Duodenal mucosa (tissue), 2 donors: ENCODE measurements around the gene PHC1.

Experiments used
- H3K27ac ChIP-seq: one replicate; pipeline ENCODE4 v1.7.0; 2013; ENCODE audit warnings: low read depth, low read length
- H3K27me3 ChIP-seq, 2 donors: one replicate each; pipeline ENCODE4 v1.7.0; 2013; ENCODE audit warnings: low read length in 2 of 2, control low read depth in 1 of 2; ENCODE audit not compliant: insufficient read depth in 2 of 2, control insufficient read depth in 1 of 2
- H3K36me3 ChIP-seq, 2 donors: one replicate each; pipeline ENCODE4 v1.7.0; 2013; ENCODE audit warnings: low read length in 2 of 2, control low read depth in 1 of 2; ENCODE audit not compliant: insufficient read depth in 2 of 2, control insufficient read depth in 1 of 2
- H3K4me1 ChIP-seq, 2 donors: one replicate each; pipeline ENCODE4 v1.7.0; 2013; ENCODE audit warnings: low read length in 2 of 2, control low read depth in 1 of 2; ENCODE audit not compliant: insufficient read depth in 2 of 2, control insufficient read depth in 1 of 2
- H3K4me3 ChIP-seq, 2 donors: one replicate each; pipeline ENCODE4 v1.7.0; 2013; ENCODE audit warnings: low read length in 2 of 2, low read depth in 1 of 2
- H3K9ac ChIP-seq, 2 donors: one replicate each; pipeline ENCODE4 v1.7.0; 2013; ENCODE audit warnings: low read length in 2 of 2, low read depth in 1 of 2
- H3K9me3 ChIP-seq, 2 donors: one replicate each; pipeline ENCODE4 v1.7.0; 2013; ENCODE audit warnings: low read length in 2 of 2, control low read depth in 1 of 2; ENCODE audit not compliant: control insufficient read depth in 1 of 2

PHC1 gene

GRCh38 chr12:8948701-8949341 lies 34.5 kb downstream of the PHC1 start:
- peak overlapping the region; percentile 97 for H3K27ac ChIP-seq
- H3K9ac ChIP-seq = peak overlapping the region; percentile 81 to 88
- no peaks in the 10 kb centered on the region for H3K9me3 ChIP-seq
- H3K27me3 ChIP-seq = no peaks in the 10 kb centered on the region
- peak overlapping the region; percentile 81 to 93 for H3K4me3 ChIP-seq
- H3K4me1 ChIP-seq = peaks cover 12 to 14% of the 10 kb centered on the region in 2 donors
- H3K36me3 ChIP-seq = peaks cover 14 to 23% of the 10 kb centered on the region in 2 donors

- Histone ChIP-seq H3K9ac (peak within 1 kb of the TSS; percentile 81 to 88), H3K27me3 (no peaks in the 10 kb centered on the region), H3K36me3 (peaks cover 8 to 15% of the 10 kb centered on the region in 2 donors), H3K4me3 (peak within 1 kb of the TSS; percentile 81 to 93), H3K27ac (peak within 1 kb of the TSS; percentile 97), H3K4me1 (peaks cover 12 to 14% of the 10 kb centered on the region in 2 donors), H3K9me3 (no peaks in the 10 kb centered on the region)
Measured at GRCh38 chr12:8949342-8950220, 35.3 kb downstream of the PHC1 start, which contains the start of gene M6PR. TSS of gene M6PR (minus strand) at chr12:8949645. CDS start at chr12:8946404, 3,241 bp downstream.

- peaks cover 12 to 14% of the 10 kb centered on the region in 2 donors for H3K4me1 ChIP-seq
Measured at GRCh38 chr12:8950221-8950527, 35.9 kb downstream of the PHC1 start.

GRCh38 chr12:8950702-8951478 lies 36.6 kb downstream of the PHC1 start:
- Histone ChIP-seq H3K27ac (peak overlapping the region; percentile 97), H3K9ac (peak overlapping the region; percentile 81 to 88), H3K4me1 (peaks cover 12 to 14% of the 10 kb centered on the region in 2 donors), H3K27me3 (no peaks in the 10 kb centered on the region), H3K9me3 (no peaks in the 10 kb centered on the region), H3K36me3 (peaks cover 0 to 3% of the 10 kb centered on the region in 2 donors), H3K4me3 (peak overlapping the region; percentile 81 to 93)

More at GRCh38 chr12:8950221-8950527, 35.9 kb downstream of the PHC1 start:
- Histone ChIP-seq H3K27ac (peak overlapping the region; percentile 97), H3K9me3 (no peaks in the 10 kb centered on the region), H3K27me3 (no peaks in the 10 kb centered on the region), H3K9ac (peak overlapping the region; percentile 81 to 88), H3K36me3 (peaks cover 4 to 10% of the 10 kb centered on the region in 2 donors), H3K4me3 (peak overlapping the region; percentile 81 to 93)

- no peaks in the 10 kb centered on the region for H3K27me3 ChIP-seq
- H3K4me3 ChIP-seq = no peak overlapping the region
- H3K9ac ChIP-seq = no peak overlapping the region
- no peaks in the 10 kb centered on the region for H3K36me3 ChIP-seq
- no peak overlapping the region for H3K27ac ChIP-seq
- H3K4me1 ChIP-seq = peaks cover 12 to 14% of the 10 kb centered on the region in 2 donors
- no peaks in the 10 kb centered on the region for H3K9me3 ChIP-seq
Measured at GRCh38 chr12:8951744-8952143, 37.4 kb downstream of the PHC1 start.

GRCh38 chr12:8953773-8954402 lies 39.6 kb downstream of the PHC1 start:
- no peak overlapping the region for H3K27ac ChIP-seq
- H3K9me3 ChIP-seq = no peaks in the 10 kb centered on the region
- no peaks in the 10 kb centered on the region for H3K27me3 ChIP-seq
- H3K4me1 ChIP-seq = peaks cover 0 to under 1% of the 10 kb centered on the region in 2 donors
- no peaks in the 10 kb centered on the region for H3K36me3 ChIP-seq
- H3K9ac ChIP-seq = no peak overlapping the region
- H3K4me3 ChIP-seq = no peak overlapping the region

GRCh38 chr12:8956073-8956472 lies 41.8 kb downstream of the PHC1 start:
- no peak overlapping the region for H3K4me3 ChIP-seq

GRCh38 chr12:8956772-8957171 lies 42.5 kb downstream of the PHC1 start:
- no peaks in the 10 kb centered on the region for H3K9me3 ChIP-seq
- H3K4me3 ChIP-seq = no peak overlapping the region
- no peak overlapping the region for H3K27ac ChIP-seq
- H3K27me3 ChIP-seq = no peaks in the 10 kb centered on the region
- no peak overlapping the region for H3K9ac ChIP-seq
- no peaks in the 10 kb centered on the region for H3K4me1 ChIP-seq
- H3K36me3 ChIP-seq = no peaks in the 10 kb centered on the region

More at GRCh38 chr12:8956073-8956472, 41.8 kb downstream of the PHC1 start:
- no peaks in the 10 kb centered on the region for H3K27me3 ChIP-seq
- no peaks in the 10 kb centered on the region for H3K36me3 ChIP-seq
- H3K9ac ChIP-seq = no peak overlapping the region
- H3K27ac ChIP-seq = no peak overlapping the region
- H3K4me1 ChIP-seq = no peaks in the 10 kb centered on the region
- no peaks in the 10 kb centered on the region for H3K9me3 ChIP-seq

GRCh38 chr12:8957561-8957960 lies 43.3 kb downstream of the PHC1 start:
- H3K4me1 ChIP-seq = no peaks in the 10 kb centered on the region
- no peaks in the 10 kb centered on the region for H3K9me3 ChIP-seq
- H3K9ac ChIP-seq = no peak overlapping the region
- no peaks in the 10 kb centered on the region for H3K27me3 ChIP-seq
- no peaks in the 10 kb centered on the region for H3K36me3 ChIP-seq
- H3K27ac ChIP-seq = no peak overlapping the region
- H3K4me3 ChIP-seq = no peak overlapping the region
